IMR-90 (cell line): Measurements from ENCODE around the gene YLPM1.

Experiments
- BHLHE40 ChIP-seq: fragments of 150-350 bp; IDR thresholded peaks from 2 replicates; pipeline ENCODE4 v1.6.1; 2016; ENCODE audit warnings: mild to moderate bottlenecking, low read depth, low read length
- CEBPB ChIP-seq: IDR thresholded peaks from 2 replicates; pipeline ENCODE4 v1.6.1; 2012; ENCODE audit warnings: low read depth, low read length, improper control_type of control experiment
- CHD1 ChIP-seq: IDR thresholded peaks from 2 replicates; pipeline ENCODE4 v1.6.1; 2012; ENCODE audit warnings: low read depth, low read length, improper control_type of control experiment
- FOS ChIP-seq: fragments of 150-350 bp; IDR thresholded peaks from 2 replicates; pipeline ENCODE4 v1.6.1; 2016; ENCODE audit warnings: low read depth, low read length
- MAZ ChIP-seq: IDR thresholded peaks from 2 replicates; pipeline ENCODE4 v1.6.1; 2012; ENCODE audit warnings: low read depth, mild to moderate bottlenecking, low read length, improper control_type of control experiment, moderate library complexity, borderline replicate concordance
- MXI1 ChIP-seq: IDR thresholded peaks from 2 replicates; pipeline ENCODE4 v1.6.1; 2012; ENCODE audit warnings: low read depth, mild to moderate bottlenecking, low read length, moderate library complexity, borderline replicate concordance
- POLR2A ChIP-seq: IDR thresholded peaks from 2 replicates; pipeline ENCODE4 v1.6.1; 2012; ENCODE audit warnings: mild to moderate bottlenecking, low read depth, low read length
- RAD21 ChIP-seq: IDR thresholded peaks from 2 replicates; pipeline ENCODE4 v1.6.1; 2012; ENCODE audit warnings: low read length, improper control_type of control experiment
- RCOR1 ChIP-seq: IDR thresholded peaks from 2 replicates; pipeline ENCODE4 v1.6.1; 2012; ENCODE audit warnings: mild to moderate bottlenecking, low read length, improper control_type of control experiment; ENCODE audit not compliant: insufficient replicate concordance
- RFX5 ChIP-seq: IDR thresholded peaks from 2 replicates; pipeline ENCODE4 v1.8.0; 2012; ENCODE audit warnings: low read depth, mild to moderate bottlenecking, low read length, moderate library complexity
- SMC3 ChIP-seq: fragments of 150-350 bp; IDR thresholded peaks from 2 replicates; pipeline ENCODE4 v1.6.1; 2016; ENCODE audit warnings: low read depth, mild to moderate bottlenecking, antibody characterized with exemption, low read length, moderate library complexity
- TF ChIP-seq, protein P1 (sequence below): conservative IDR thresholded peaks from 2 replicates; pipeline ENCODE4 v1.5.1; 2012; ENCODE audit warnings: mild to moderate bottlenecking, low read depth, low read length, improper control_type of control experiment
- TF ChIP-seq, protein P2 (sequence below): fragments of 150-350 bp; IDR thresholded peaks from 2 replicates; pipeline ENCODE4 v1.6.1; 2017; ENCODE audit warnings: mild to moderate bottlenecking, antibody characterized with exemption, low read length, low read depth

DNA sequence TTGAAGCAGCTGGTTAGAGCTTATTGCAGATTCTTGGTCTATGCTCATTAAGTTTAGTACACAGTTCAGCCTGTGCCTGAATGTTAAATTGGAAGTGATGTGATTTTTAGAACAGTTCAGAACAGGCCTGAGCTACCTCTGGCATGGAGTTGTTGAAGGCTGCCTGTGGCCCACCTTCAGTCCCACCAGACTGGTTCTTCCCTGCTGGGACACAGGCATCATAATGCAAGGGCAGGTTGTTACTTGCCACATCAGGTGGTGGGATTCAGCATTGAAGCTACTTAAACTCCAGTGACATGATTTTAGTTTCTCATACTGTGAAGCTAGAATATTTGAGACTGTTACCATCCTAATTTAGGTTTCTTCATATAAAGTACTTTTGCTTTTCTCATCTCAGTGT, 63.5 kb downstream of the YLPM1 start:
- TF ChIP-seq, protein P1, sequence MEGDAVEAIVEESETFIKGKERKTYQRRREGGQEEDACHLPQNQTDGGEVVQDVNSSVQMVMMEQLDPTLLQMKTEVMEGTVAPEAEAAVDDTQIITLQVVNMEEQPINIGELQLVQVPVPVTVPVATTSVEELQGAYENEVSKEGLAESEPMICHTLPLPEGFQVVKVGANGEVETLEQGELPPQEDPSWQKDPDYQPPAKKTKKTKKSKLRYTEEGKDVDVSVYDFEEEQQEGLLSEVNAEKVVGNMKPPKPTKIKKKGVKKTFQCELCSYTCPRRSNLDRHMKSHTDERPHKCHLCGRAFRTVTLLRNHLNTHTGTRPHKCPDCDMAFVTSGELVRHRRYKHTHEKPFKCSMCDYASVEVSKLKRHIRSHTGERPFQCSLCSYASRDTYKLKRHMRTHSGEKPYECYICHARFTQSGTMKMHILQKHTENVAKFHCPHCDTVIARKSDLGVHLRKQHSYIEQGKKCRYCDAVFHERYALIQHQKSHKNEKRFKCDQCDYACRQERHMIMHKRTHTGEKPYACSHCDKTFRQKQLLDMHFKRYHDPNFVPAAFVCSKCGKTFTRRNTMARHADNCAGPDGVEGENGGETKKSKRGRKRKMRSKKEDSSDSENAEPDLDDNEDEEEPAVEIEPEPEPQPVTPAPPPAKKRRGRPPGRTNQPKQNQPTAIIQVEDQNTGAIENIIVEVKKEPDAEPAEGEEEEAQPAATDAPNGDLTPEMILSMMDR, result no peak
- TF ChIP-seq MAZ (no peak), MXI1 (no peak), CEBPB (no peak), RFX5 (no peak), POLR2A (no peak), RAD21 (no peak), RCOR1 (no peak), SMC3 (no peak), CHD1 (no peak), BHLHE40 (no peak), FOS (no peak)
- TF ChIP-seq, protein P2, sequence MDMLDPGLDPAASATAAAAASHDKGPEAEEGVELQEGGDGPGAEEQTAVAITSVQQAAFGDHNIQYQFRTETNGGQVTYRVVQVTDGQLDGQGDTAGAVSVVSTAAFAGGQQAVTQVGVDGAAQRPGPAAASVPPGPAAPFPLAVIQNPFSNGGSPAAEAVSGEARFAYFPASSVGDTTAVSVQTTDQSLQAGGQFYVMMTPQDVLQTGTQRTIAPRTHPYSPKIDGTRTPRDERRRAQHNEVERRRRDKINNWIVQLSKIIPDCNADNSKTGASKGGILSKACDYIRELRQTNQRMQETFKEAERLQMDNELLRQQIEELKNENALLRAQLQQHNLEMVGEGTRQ, result no peak
